A549 treated with ZK216348 at 1 μM for 4 hours (cell line): ENCODE data around the gene CD226. TPM values are rescaled to one million over a fixed set of nuclear protein-coding genes. Genes with fewer than 3 reads are reported as not detected.

Experiments used
- total RNA-seq: library from RNA; stranded (reverse); fragments of 200-300 nt; extraction: Qiagen RNA extraction; gene quantifications from 5 replicates; pipeline ENCODE4 v1.2.3, GENCODE V29; 2022; ENCODE audit warnings: low read depth

The CD226 gene
- 0.07 to 0.19 TPM (median 0.17 TPM) in 4 of 5 replicates, not detected in the other for total RNA-seq

GRCh38 chr18:69947361-69948133 is at the start of gene CD226:
Gene CD226, minus strand, starts transcription at chr18:69947873. Its CDS starts 467 bp downstream, at chr18:69947406.

